ENCODE measurements around the gene GNG8.
A peak's percentile ranks its signal among the peaks of the same experiment; 100 is the strongest.

GNG8 gene

GRCh38 chr19:46616631-46617322 is 19.2 kb downstream of the GNG8 start:
- DNase-seq = no peak

GRCh38 chr19:46615966-46616365 is 20.0 kb downstream of the GNG8 start:
- no peak for DNase-seq

- DNase-seq = peak; percentile 71
These were observed 21.8 kb downstream of the GNG8 start for GRCh38 chr19:46614114-46614722.

- no peak for DNase-seq
These were observed 22.5 kb downstream of the GNG8 start for GRCh38 chr19:46613525-46613924.

GRCh38 chr19:46611776-46612175 is 24.2 kb downstream of the GNG8 start:
- DNase-seq = no peak

GRCh38 chr19:46610851-46611770 is 24.9 kb downstream of the GNG8 start:
- peak; percentile 1 for DNase-seq

- peak; percentile 4 for DNase-seq
These were observed 25.6 kb downstream of the GNG8 start for GRCh38 chr19:46610413-46610775.

- peak; percentile 7 for DNase-seq
These were observed 26.2 kb downstream of the GNG8 start for GRCh38 chr19:46609511-46610412.

- peak; percentile 4 for DNase-seq
These were observed 27.2 kb downstream of the GNG8 start for GRCh38 chr19:46608581-46609345.

GRCh38 chr19:46608178-46608577 is 27.8 kb downstream of the GNG8 start:
- DNase-seq = peak; percentile 1

GRCh38 chr19:46607448-46607841 is 28.6 kb downstream of the GNG8 start:
- DNase-seq = peak; percentile 1

DNA sequence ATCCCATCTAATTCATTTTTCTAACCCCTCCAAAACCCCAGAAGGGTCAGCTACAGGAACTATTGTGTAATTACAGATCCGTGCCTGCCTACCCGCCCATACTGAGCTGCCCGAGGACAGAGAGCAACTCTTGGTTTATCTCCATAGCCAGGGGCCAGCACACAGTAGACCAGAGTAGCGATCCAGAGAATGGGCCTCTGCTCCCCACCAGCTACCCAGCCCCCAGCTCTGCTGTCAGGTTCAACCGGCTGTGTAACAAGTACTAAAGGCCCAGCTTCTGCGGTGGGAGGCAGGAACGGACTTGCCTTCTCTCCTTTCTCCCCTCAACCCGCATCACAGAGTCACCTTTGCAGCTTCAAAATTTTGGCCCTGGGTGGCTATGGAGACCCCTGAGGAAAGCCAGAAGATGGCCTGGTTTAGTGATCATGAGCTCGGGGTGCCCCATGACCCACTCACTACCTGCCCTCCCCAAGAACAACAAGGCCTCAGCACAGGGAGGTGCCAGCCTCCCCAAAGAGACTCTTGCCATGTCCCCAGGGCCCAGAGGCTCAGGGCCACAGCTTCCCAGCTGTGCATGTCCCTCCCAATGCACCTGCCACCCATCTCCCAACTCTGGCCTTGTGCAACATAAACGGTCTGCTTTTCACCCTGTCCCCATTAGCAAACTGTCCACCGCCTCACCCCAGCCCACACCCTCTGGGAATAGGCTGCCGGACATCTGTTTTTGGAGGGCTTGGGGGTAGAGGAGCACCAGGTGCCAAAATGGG is 29.1 kb downstream of the GNG8 start:
- DNase-seq = peak; percentile 6

- peak; percentile 3 for DNase-seq
These were observed 30.0 kb downstream of the GNG8 start for GRCh38 chr19:46606019-46606418.

- no peak for DNase-seq
These were observed 30.6 kb downstream of the GNG8 start for GRCh38 chr19:46605356-46605821.

- no peak for DNase-seq
These were observed 31.1 kb downstream of the GNG8 start for GRCh38 chr19:46604781-46605355.

- DNase-seq = no peak
These were observed 32.2 kb downstream of the GNG8 start for GRCh38 chr19:46603752-46604231.

DNA sequence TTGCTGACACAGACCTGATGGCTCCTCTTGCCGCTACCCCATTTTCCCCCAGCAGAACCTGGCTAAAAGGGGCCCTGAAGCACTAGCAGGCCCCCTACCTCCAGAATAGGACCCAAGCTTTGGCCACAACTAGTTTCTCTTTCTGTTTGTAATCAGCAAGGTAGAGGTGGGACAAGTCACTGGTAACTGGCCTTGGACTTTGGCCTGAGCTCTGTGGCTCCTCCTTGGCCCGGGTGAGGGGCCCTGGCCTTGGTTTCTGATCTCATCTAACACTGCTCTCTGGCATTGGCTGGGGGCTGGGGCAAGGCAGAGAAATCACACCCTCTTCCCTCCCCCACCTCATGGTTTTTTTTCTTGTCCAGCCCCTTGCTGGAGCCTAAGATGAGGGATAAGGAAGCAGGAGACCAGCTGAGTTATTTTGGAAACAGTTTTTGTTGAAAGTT is 32.8 kb downstream of the GNG8 start:
- no peak for DNase-seq

DNA sequence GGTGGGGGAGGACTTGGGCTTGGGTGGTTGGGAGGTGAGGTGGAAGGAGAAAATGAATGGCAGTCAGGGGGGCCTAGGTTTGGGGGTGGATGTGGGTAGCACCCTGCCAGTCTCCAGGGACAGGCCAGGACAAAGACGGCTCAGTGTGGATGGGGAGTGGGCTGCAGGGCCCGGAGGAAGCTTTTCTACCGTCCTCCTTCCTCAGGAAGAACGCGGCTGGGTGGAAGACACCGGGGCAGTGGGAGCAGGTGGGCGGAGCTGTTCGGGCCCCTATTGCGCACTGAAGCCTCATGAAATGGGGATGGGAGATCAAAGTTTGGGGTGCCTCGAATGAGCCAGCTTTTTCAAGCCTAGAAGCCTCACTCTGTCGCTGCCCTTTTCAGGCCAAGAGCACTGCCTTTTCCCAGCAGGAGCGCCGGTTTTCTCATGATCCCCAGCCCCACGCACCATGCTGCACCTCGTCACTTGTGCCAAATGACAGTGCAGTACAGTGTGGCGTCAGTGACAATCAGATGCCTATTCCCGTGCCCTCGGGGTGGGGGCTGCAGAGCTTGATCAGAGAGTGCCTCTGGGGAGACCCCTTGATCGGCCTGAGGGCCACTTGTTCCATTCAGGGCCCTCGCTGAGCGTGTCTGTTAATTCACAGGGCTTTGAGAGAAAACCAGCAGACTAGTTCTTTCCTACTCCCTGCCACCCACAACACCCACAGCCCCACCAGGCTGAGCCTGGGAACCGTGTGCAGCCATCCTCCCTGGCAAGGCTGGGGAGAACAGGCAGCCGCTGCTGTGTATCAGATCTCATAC is 33.4 kb downstream of the GNG8 start:
- DNase-seq = no peak

All from activated CD4-positive, alpha-beta T cell treated with anti-CD3 and anti-CD28 coated beads for 1 hour (primary cell).